Superior temporal gyrus (tissue), 1 donor: ENCODE results near the gene NXPH4.

ENCODE experiments used
- DNase-seq: peaks from one replicate; pipeline ENCODE4 v3.0.0-alpha.2; 2016; ENCODE audit errors: extremely low spot score

NXPH4 gene

GRCh38 chr12:57203791-57204190, 12.8 kb upstream of the NXPH4 start:
- no peak for DNase-seq

DNA sequence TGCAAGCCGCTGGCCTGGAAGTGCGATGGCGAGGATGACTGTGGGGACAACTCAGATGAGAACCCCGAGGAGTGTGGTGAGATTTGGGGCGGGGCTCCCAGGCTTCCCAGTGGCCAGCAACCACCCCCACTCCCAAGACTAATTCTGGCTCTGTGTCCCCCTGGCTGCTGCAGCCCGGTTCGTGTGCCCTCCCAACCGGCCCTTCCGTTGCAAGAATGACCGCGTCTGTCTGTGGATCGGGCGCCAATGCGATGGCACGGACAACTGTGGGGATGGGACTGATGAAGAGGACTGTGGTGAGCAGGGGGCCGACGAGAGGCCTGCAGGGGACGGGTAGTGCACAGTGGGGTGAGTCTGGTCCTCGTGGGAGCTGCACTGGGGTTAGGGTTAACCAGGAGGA, 12.1 kb upstream of the NXPH4 start:
- no peak for DNase-seq

DNA sequence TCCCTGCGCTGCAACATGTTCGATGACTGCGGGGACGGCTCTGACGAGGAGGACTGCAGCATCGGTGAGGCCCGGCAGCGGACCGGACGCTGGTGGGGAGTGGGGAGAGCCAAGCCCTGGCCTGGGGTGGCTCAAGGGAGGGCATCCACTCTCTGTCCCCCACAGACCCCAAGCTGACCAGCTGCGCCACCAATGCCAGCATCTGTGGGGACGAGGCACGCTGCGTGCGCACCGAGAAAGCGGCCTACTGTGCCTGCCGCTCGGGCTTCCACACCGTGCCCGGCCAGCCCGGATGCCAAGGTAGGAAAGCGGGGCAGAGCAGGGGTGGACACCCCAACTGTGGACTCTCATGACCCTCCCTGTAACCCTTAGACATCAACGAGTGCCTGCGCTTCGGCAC, 11.4 kb upstream of the NXPH4 start:
- DNase-seq: no peak

DNA sequence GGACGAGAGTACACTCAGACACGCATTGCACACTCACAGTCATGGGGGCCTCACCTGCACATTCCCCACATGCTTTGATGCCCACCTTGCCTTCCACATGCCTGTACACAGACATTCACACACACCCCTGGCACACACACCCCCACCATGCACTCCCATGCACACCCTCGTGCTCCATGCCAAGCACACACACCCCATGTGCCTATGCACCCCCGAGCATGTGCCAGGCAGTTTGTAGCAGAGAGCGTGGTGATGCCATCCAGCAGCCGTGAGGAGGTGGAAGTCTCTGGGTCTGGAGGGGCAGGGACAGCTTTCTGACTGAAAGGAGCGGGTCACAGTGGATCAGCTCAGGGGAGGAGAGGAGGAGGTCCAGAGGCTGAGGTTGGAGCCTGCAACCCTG, 10.7 kb upstream of the NXPH4 start:
- no peak for DNase-seq

GRCh38 chr12:57207731-57208630, 8.6 kb upstream of the NXPH4 start:
- no peak for DNase-seq

- DNase-seq: peak; percentile 83
Measured at GRCh38 chr12:57208631-57209282, 7.8 kb upstream of the NXPH4 start.

- no peak for DNase-seq
Measured at GRCh38 chr12:57209916-57210315, 6.7 kb upstream of the NXPH4 start.

- DNase-seq: no peak
Measured at GRCh38 chr12:57210461-57210860, 6.1 kb upstream of the NXPH4 start.

- no peak for DNase-seq
Measured at GRCh38 chr12:57210926-57211692, 5.5 kb upstream of the NXPH4 start.

DNA sequence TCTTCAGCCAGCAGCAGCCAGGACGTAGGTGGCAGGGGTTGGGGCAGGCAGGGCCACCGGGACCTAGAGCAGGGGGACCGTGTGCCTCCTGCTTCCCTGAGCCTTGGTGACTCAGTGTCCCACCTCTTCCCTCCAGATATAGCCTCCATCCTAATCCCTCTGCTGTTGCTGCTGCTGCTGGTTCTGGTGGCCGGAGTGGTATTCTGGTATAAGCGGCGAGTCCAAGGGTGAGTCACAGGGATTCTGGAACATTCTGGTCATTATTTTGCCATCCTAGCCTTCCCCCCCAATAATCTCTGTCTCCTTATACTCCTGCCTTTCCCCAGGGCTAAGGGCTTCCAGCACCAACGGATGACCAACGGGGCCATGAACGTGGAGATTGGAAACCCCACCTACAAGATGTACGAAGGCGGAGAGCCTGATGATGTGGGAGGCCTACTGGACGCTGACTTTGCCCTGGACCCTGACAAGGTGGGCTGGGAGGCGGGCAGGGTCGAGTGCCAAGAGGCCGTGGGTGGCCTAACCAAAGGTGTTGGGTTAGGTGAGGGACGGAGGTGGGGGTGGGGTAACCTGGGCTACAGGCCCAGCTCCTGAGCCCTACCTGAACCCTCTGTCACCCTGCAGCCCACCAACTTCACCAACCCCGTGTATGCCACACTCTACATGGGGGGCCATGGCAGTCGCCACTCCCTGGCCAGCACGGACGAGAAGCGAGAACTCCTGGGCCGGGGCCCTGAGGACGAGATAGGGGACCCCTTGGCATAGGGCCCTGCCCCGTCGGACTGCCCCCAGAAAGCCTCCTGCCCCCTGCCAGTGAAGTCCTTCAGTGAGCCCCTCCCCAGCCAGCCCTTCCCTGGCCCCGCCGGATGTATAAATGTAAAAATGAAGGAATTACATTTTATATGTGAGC, 4.5 kb upstream of the NXPH4 start:
- no peak for DNase-seq

DNA sequence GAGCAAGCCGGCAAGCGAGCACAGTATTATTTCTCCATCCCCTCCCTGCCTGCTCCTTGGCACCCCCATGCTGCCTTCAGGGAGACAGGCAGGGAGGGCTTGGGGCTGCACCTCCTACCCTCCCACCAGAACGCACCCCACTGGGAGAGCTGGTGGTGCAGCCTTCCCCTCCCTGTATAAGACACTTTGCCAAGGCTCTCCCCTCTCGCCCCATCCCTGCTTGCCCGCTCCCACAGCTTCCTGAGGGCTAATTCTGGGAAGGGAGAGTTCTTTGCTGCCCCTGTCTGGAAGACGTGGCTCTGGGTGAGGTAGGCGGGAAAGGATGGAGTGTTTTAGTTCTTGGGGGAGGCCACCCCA, 3.9 kb upstream of the NXPH4 start:
- no peak for DNase-seq

GRCh38 chr12:57213058-57213715, 3.4 kb upstream of the NXPH4 start:
- peak; percentile 93 for DNase-seq

DNA sequence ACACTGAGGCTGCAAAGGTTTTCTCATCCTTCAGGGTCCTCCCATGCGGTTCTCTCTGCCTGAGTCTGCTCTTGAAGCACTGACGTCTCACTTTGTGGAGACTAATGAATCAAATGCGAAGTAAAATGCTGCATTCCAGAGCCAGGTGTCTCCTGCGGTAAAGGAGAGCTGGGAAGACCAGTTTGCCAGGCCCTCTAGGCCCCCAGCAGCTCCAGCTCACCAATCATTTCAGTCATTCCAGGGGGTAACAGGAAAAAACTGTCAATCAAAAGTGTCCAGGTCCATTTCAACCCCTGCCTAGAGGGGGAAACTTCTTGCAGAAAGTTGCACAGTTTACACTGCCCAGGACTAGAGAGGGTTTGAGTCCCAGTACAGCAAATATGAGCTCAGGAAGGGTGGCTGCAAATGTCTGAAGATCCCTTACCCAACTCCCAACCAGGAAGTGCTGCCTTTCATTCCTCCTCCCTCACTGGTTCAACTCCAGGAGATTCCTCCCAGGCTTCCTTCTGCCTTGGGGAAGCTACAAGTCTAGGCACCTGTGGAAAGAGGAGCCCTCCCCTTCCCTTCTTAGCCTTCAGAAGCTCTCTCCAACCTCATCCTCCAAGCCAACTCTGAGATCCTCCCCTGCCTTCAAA, 2.7 kb upstream of the NXPH4 start:
- no peak for DNase-seq

GRCh38 chr12:57214398-57214781, 2.2 kb upstream of the NXPH4 start:
- peak; percentile 50 for DNase-seq

DNA sequence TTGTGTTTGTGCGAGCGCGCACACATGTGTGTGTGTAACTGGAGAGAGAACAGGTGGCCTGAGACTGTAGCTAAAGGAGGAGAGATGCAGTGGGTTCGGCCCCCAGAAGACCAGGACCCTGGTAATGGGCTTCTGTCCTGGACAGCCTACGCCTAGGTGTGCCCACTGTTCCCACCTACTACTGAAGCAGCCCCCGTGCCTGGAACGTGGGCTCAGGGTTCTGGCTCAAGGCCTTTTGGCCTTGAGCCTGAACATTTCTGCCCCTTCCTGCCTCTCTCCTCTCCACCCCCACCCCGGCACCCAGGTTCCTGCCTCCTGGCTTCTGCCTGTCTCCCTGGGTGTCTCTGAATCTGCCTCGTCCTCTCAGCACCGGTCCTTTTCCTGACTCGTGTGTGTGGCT, 1.5 kb upstream of the NXPH4 start:
- DNase-seq: no peak

GRCh38 chr12:57215668-57216013, 953 bp upstream of the NXPH4 start:
- no peak for DNase-seq

- DNase-seq: no peak
Measured at GRCh38 chr12:57216921-57217879, 606 bp downstream of the NXPH4 start.

DNA sequence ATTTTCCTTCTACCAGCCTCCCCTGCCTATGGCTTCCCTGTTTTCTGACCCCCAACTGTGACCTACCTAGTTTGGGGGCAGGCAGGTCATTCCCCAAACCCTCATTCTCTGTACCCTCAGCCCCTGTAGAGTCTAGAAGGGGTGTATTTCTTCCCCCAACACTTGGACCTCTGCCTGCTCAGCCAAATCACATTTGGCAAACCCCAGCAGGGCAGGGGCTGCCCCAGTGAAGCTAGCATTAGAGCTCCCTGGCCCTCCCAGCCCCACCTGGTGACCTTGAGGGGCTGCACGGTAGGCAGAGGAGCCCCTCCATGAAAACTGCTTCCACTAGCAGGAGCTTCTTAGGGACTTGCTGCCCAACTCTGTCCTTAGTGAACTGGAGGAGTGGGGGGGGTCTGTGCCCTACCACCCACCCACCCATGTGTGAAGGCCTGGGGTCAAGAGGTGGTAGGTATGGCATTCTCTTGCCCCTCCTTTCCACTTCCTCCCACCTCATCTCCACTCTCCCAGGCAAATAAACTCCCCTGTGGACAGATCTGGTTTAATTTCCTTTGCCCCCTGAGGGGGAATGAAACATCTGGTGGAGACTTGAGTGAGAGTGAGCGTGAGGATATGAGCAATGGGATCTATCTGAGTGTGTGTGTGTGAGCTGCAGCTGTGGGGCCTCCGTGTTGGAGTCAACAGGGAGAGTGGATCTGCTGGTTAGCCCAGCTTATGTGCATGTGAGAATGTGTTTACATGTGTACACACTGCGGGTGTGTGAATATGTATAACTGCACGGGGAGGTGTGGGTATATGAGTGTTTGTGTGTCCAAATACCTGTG, 1.6 kb downstream of the NXPH4 start:
- no peak for DNase-seq
